LHCN-M2 (cell line): ENCODE measurements around the gene DYNC2LI1. TPM values are rescaled to one million over a fixed set of nuclear protein-coding genes. Genes with fewer than 3 reads are reported as not detected.
A peak's percentile ranks its signal among the peaks of the same experiment; 100 is the strongest.

Experiments used
- DNase-seq: peaks from one replicate; pipeline ENCODE4 v3.0.0-alpha.2; 2012; ENCODE audit warnings: low read depth
- total RNA-seq: library from RNA; depleted of rRNA; stranded (reverse); fragments of >200 nt; gene quantifications from 2 replicates; pipeline ENCODE4 v1.2.3, GENCODE V29; 2014

DYNC2LI1 gene
- total RNA-seq, 1 experiment from 2014 or later = 21.8 TPM

DNA sequence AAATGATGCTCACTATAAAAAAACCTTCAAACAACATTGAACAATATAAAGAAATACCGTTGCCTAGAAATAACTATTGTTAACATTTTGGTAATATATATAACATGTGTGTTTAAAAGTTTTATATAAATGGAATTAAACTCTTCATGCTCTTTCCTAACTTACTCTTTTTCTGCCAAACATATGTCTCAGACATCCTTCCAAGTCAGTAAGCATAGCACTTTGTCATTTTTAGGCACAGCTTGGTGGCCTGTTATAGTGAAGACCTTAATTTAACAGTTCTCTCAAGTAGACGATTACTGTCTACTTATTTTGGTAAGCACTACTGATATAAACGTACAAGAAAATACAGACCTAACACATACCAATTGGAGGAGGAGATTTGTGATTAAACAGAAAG, 40.9 kb downstream of the DYNC2LI1 start:
- DNase-seq = no peak

GRCh38 chr2:43818761-43819160, 44.9 kb downstream of the DYNC2LI1 start:
- peak; percentile 42 for DNase-seq

DNA sequence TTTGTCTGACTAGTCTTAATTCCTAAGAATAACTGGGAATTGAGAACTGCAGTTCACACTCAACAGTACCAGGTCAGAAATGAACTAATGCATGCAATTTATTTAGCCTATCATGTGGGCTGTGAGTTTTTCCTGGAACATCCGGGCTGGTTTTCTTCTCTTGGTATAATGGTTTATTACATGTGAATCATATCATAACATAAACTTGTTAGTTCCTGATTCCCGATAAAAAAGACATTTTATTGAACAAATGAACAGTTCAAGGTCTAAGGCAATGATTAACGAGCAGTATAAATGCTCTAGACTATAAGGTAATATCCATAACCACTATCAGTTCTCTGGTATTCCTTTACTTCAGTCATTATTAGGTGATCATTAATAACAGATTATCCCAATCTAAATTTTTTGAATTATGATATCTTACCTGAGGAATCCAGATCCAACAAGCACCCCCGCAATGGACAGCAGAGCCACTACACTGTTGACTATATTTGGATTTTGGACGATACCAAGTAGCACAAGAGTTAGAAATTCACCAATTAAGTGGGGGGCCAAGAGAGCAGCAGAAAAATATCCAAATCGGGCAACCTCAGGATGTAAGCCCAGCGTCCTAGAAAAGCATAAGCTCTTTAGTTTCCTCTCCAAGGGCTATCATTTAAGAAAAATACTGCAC, 45.8 kb downstream of the DYNC2LI1 start:
- no peak for DNase-seq

GRCh38 chr2:43822839-43823238, 49.0 kb downstream of the DYNC2LI1 start:
- no peak for DNase-seq

DNA sequence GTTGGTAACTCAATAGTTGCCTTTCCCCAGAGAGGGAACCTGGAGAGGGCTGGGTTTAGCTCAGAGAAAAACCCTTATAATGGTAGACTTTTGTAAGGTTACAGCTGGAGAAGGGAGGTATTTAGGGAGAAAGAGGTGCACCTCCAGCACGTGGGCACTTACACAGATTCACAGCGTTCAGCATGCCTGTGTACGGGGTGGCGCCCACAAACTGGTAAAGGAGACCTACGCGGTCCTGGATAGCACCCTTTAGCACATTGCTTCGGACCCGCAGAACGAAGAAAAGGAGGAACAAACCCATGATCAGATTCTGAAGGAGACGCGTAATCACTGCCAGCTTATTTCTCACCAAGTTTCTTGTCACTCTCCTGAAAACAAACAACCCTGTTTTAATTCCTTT, 49.9 kb downstream of the DYNC2LI1 start:
- DNase-seq = no peak

DNA sequence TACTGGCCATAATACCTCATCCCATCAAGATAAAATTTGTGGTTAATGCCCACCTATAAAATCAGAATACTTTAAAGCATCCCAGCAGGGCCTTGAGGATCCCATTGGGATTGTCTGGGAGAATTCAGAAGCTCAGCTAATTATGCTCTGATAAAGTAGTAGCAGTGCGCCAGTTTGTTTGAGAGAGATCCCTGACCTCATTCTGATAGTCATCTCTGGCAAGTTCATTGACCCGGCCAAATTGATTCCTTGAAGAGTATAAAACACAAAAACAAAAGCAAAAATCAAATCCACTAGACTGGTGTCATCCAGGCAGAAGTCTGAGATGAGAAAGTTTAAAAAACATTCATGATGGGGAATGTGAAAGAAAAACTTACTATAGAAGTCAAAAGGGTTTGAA, 50.7 kb downstream of the DYNC2LI1 start:
- DNase-seq = no peak

GRCh38 chr2:43824951-43825493, 51.2 kb downstream of the DYNC2LI1 start:
- DNase-seq = no peak

- no peak for DNase-seq
These were observed 52.0 kb downstream of the DYNC2LI1 start for GRCh38 chr2:43825841-43826240.

- DNase-seq = no peak
These were observed 52.7 kb downstream of the DYNC2LI1 start for GRCh38 chr2:43826305-43827250.

DNA sequence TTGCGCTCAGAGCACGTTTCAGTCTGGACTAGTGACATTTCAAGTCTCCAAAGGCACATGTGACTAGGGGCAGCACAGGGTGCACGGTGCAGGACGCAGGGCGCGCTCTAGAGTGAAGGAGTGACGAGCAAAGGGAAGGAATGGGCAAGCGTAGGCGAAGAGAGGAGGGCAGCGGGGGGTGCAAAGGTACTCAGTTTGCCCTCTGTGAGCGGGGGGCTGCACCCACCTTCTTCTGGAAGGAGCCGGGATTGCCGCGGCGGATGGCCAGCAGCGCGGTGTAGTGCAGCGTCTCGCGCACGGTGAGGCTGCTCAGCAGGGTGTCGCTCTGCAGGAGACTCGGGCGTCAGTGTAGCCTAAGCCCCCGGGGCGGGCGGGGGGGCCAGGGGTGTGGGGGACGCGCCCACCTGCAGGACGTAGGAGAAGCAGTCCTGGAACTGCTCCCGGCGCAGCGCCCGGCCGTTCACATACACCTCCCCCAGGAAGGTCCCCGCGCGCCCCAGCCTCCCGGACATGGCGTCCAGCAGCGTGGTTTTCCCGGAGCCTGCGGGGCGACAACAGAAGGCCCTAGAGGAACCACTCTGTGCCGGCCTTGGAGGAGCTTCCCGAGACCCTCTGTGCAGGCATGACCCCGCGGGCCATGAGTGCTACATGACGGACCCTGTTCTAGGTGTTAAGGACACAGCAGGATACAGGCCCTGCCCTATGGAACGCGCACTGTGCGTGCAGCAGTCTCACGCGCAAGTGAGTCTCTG, 57.9 kb downstream of the DYNC2LI1 start:
- DNase-seq = no peak

GRCh38 chr2:43832457-43832856, 58.6 kb downstream of the DYNC2LI1 start:
- no peak for DNase-seq

GRCh38 chr2:43837033-43837432, 63.2 kb downstream of the DYNC2LI1 start:
- no peak for DNase-seq

- no peak for DNase-seq
These were observed 64.2 kb downstream of the DYNC2LI1 start for GRCh38 chr2:43837831-43838559.

- DNase-seq = no peak
These were observed 64.9 kb downstream of the DYNC2LI1 start, which contains the start of the genes ABCG5 and ABCG8 for GRCh38 chr2:43838560-43839267. Gene ABCG5 (minus strand): TSS chr2:43838839. CDS start chr2:43838679, 160 bp downstream. Gene ABCG8 (plus strand): TSS chr2:43838971. CDS start chr2:43839054, 83 bp downstream.

DNA sequence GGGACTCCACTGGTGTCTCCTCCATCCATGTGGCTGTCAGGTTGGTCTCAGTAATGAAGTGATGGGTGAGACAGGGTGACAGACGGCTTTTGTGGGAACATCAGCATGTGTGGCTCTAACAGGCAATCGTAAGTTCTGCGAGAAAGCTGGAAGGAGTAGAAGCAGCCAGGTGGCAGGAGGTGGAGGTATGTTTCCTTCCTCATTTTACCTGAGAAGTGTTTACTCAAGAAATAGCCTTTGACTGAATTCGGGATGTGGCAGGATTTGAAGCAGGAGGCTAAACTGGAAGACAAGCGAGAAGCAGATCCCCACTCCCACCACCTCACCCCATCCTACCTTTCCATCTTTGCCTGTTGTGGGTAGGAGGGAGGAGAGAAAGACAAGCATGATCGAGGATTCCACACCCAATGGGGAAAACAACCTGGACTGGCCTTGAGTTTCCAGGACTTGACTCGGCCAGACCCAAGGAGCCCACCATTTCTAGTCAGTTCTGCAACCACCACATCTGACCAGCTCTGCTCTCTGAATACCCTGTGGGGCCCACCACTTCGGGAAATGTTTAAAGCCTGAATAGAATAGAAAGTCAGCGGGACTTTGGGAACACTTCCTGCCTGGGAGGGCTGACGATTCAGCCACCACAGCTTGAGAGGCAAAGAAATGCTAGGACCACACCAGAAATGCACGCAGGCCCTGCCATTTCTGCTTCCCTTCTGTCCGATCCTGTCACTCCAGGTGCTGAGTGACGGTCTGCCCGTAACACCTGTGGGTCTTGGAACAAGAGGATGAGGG, 66.1 kb downstream of the DYNC2LI1 start:
- DNase-seq = no peak

DNA sequence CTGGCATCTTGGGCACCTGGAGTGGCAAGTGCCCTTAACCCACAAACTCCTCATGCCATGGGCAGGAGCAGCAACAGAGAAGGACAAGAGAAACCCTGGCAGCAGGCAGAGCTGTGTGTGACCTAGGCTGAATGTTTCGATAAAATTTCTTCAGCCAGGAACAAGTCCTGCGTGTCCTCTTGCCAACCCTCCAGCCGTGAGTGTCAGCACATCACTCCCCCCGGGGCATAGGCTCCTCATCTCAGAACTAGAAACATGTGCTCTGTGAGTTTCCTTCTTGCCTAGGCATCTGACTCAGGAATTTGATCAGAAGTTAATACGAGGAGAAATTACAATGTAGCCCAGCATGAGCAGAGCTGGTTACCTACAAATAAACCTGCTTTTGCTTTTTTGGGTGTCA, 67.1 kb downstream of the DYNC2LI1 start:
- DNase-seq = no peak

GRCh38 chr2:43841949-43842865, 68.4 kb downstream of the DYNC2LI1 start:
- no peak for DNase-seq

DNA sequence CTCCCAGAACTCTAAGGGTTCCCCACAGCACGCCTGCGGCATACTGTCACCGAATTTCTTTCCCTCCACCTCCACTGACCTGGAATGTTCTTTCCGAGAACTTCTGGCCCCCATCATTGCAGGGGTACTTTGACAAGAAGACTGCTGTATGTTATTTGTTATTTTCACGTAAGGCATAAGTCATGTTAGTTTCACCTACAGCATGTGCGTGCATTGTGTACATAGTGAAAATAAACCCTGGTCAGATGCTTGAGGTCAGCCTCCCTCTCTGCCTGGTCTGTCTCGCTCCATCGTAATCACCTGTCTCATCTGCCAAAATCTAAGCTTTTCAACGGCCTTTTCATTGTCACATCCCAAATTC, 69.0 kb downstream of the DYNC2LI1 start:
- DNase-seq = no peak
